NCI-H446 treated with DMSO at 0.1 percent for 48 hours (cell line): ENCODE data around the gene EDIL3.
"Not testable (repeated sequence)": the region's sequence is repeated elsewhere in the genome, so short reads cannot be mapped to it uniquely, and the experiment has no call there.

Source experiments
- DNase-seq: peaks from one replicate; lab custom pipeline; 2025; lab: John Stamatoyannopoulos, UW

Gene EDIL3

DNA sequence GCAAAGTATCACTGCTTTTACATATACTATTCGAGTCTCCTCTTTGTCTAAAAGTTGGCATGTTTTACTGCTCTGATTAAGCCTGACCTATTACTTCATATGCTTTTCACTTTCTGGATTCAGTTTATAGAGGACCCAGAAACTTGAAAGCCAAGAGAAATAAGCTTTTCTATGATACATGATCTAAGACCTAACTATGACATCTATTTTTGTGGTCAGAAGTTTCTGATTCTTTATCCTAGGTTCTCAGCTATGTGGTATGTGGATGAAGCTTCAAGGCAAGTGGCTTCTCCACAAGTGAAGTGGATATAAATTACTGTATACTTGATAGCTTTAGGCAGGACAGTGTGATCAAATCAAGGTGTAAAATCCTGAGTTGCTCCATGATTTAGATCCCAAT, 6.3 kb downstream of the EDIL3 start:
- no peak for DNase-seq

GRCh38 chr5:84376346-84376745, 8.3 kb downstream of the EDIL3 start:
- no peak for DNase-seq

DNA sequence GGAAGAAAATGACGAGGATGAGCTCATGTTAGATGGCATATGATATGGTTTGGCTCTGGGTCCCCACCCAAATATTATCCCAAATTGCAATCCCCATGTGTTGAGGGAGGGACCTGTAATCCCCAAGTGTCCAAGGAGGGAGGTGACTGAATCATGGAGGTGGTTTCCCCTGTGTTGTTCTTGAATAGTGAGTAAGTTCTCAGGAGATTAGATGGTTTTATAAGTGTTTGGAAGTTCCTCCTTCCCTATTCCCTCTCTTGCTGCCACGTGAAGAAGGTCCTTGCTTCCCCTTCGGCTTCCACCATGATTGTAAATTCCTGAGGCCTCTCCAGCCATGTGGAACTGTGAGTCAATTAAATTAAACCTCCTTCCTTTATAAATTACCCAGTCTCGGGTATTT, 10.1 kb downstream of the EDIL3 start:
- DNase-seq: no peak

- DNase-seq: no peak
Observed at GRCh38 chr5:84373506-84373905, 11.2 kb downstream of the EDIL3 start.

DNA sequence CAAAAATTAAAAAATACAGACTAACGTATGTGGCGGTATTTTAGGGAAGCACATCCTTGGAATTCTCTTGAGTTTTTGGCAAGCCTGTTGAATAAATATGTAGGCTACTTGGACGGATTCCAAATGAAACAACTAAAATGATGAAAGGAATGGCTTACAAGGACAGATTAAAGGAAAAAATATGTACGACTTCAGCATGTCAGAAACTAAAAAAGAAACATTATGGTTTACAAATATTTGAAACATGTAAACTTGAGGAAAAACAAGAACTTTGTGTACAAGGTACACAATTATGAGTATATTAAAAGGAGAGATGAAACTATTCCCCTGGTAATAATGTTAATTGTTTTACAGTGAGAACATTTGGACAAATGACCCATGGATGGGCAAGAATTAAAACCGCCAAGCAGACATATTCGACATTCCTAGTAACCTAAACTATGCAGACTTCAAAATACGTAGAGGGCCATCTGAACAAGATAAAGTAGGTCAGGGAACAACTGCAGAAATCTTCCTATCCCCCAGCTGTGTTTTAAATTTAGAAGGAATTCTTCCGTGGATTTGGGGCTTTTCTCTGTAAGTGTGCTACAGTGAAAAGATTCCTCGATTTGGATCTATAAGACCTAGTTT, 12.5 kb downstream of the EDIL3 start:
- peak; percentile 22 for DNase-seq

DNA sequence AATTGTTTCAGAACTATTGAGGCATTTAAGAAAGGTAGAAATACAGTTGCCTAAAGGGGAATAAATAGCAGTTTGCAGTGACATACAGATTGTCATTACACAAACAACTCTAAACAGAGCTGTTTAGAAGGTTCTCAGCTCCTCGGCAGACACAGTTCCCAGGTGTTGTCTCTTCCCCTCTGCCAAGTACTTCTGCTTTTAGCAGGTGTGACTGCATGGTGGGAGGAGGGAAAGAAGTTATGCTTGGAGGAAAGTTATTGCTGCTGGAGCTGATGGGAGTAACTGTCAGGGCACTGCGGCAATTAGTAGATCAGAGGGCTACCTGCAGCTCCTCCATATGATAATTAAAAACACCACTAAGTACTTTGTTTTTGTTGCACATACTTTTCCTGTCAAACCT, 14.5 kb downstream of the EDIL3 start:
- DNase-seq: no peak

DNA sequence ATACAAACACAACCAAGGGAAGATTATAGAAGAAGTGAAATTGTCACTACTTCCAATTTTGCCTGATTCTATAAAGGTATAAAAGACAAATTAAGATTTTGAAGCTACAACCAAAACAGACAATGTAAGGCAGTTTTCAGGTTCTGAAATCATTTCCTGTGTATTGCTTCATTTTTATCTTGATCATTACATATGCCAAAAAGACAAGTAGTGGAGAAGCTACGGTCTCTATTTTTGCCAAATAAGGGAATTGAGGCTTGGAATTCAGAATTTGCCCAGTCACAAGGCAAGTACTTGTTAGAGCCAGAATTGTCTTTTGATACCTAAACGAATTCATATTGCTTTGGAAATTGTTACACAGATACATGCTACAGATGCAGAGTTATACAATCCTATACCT, 20.6 kb downstream of the EDIL3 start:
- DNase-seq: no peak

- DNase-seq: no peak
Observed at GRCh38 chr5:84362061-84362720, 22.5 kb downstream of the EDIL3 start.

GRCh38 chr5:84361572-84361971, 23.1 kb downstream of the EDIL3 start:
- DNase-seq: no peak

- no peak for DNase-seq
Observed at GRCh38 chr5:84360056-84360455, 24.6 kb downstream of the EDIL3 start.

DNA sequence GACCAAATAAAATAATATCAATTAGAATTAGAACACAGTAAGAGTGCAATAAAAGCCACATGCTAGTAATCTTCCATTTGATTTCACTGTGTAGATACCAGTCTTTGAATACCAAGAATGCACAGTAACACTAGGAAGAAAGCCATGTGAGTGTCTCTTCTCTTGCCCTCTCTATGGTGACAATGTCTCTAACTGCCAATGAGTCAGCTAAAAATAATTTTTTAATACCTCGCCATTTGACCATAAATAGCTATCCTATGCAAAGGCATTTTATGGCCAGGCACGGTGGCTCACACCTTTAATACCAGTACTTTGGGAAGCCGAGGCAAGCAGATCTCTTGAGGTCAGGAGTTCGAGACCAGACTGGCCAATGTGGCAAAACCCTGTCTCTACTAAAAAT, 30.6 kb downstream of the EDIL3 start:
- DNase-seq: no peak

- no peak for DNase-seq
Observed at GRCh38 chr5:84344788-84345187, 39.9 kb downstream of the EDIL3 start.

DNA sequence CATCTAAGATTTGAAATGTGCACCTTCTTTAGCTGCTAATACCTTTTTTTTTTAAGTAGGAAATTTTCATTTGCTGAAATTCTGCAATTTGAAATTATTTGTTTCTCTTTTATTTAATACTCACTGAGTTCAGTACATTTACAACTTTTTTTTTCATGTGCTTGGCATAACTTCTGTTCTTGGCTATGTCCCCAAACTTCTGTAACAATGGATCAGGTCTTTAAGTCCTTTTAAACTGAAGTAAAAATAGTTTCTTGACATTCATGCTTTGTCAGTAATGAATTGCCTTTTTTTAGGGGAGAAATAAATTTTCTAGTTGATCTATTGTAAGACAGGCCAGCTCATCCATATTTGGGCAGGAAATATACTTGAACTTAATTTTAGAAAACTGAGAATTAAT, 41.5 kb downstream of the EDIL3 start:
- DNase-seq: peak; percentile 10

GRCh38 chr5:84332106-84332505, 52.6 kb downstream of the EDIL3 start:
- DNase-seq: no peak

GRCh38 chr5:84327591-84327990, 57.1 kb downstream of the EDIL3 start:
- DNase-seq: no peak

DNA sequence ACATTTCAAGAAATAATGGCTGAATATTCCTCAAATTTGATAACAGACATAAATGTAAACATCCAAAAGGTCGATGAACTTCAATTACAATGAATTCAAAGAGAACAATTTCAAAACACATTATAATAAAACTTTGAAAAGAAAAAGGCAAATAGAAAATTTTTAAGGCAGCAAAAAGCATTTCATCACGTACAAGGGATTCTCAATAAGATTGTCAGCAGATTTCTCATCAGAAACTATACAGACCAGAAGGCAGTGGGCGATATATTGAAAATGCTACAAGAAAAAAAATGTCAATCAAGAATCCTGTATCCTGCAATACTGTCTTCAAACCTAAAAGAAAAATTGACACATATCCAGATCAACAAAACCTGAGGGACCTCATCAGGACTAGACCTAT, 62.0 kb downstream of the EDIL3 start:
- DNase-seq: no peak

- DNase-seq: not testable (repeated sequence)
Observed at GRCh38 chr5:84317826-84318225, 66.9 kb downstream of the EDIL3 start.

DNA sequence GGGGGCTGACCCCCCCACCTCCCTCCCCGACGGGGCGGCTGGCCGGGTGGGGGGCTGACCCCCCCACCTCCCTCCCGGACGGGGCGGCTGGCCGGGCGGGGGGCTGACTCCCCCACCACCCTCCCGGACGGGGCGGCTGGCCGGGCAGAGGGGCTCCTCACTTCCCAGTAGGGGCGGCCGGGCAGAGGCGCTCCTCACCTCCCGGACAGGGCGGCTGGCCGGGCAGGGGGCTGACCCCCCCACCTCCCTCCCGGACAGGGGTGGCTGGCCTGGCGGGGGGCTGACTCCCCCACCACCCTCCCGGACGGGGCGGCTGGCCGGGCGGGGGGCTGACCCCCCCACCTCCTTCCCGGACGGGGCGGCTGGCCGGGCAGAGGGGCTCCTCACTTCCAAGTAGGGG, 72.4 kb downstream of the EDIL3 start:
- not testable (repeated sequence) for DNase-seq

- DNase-seq: not testable (repeated sequence)
Observed at GRCh38 chr5:84309850-84310249, 74.8 kb downstream of the EDIL3 start.

GRCh38 chr5:84306601-84307000, 78.1 kb downstream of the EDIL3 start:
- no peak for DNase-seq

- no peak for DNase-seq
Observed at GRCh38 chr5:84304599-84304998, 80.1 kb downstream of the EDIL3 start.

DNA sequence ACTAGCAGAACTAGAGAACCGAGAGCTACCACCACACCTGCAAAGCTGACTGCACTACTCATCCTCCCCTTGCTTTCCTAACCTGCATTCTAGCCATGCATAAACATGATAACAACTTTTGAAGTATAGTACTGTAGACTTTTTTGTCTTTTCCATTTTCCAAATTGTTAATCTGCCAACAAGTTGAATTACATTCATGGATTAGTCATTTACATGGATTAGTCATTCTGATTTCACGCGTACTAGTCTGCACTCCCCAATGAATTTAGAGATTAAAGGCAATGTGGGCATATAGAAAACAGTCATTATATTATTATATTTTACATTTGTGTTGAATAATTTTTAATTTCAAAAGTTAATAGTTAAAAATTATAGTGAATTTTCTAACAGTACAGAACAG, 81.4 kb downstream of the EDIL3 start:
- no peak for DNase-seq

DNA sequence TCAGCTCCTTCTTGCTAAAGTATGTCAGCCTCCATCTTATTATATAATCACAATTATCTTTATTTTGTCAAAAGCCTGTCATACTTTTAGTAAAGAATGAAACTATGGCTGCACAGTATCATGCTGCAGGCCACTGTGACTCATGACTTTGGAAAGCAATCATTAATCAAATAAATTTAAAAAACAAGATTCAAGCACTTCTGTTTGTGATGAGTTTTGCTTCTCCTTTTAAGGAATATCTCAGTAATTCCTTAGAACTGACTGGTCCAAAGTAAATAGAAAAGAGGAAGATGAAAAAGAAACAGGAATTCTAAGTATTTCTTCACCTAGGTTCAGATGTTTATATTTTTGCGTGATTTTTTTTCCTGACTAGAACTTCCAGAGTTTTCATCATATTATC, 83.1 kb downstream of the EDIL3 start:
- DNase-seq: no peak

DNA sequence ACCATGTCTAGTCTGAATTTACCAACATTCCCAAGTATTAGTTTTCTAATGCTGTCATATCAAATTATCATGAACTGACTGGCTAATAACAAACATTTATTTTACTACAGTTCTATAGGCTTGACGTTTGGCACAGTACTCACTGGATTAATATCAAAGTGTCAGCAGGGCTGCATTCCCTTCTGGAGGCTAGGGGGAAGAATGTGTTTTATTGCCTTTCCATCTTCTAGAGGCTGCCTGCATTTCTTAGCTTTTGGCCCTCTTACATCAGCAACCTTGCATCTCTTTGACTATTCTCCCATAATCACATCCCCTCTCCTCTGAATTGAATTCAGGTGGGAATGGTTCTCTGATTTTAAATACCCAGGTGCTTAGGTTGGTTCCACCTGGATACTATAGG, 84.7 kb downstream of the EDIL3 start:
- no peak for DNase-seq
